ENCODE results near the gene PAXIP1.

Gene PAXIP1

DNA sequence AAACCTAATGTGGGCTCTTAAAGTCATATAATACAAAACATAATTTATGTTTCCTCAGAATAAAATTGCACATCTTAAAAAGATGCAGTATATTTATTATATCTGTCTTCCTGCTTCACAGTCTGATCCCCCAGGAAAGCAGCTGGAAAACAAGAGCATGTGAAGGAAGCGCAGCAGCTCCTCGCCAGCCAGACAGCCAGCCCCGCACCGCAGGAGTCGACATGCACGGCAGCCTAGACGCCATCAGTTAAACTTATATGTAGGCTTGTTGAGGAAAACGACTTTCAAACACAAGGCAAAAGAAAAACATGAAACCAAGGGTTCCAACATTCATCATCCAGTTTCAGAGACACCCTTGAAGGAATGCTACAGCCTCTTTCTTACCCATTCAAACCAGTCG lies 59.0 kb downstream of the PAXIP1 start:
- TF ChIP-seq POLR2AphosphoS5 (IDR thresholded peaks at IDR 0.05; ENCODE audit: low read depth, low read length) (no peak), TAF1 (IDR thresholded peaks at IDR 0.05; ENCODE audit: borderline replicate concordance, insufficient read depth, low read length) (no peak), SIN3A (IDR thresholded peaks at IDR 0.05; ENCODE audit: borderline replicate concordance, insufficient read depth, low read length) (no peak), FOXP2 (optimal IDR thresholded peaks at IDR 0.05; ENCODE audit: borderline replicate concordance, extremely low read depth, extremely low read length, insufficient read depth) (no peak)
- TF ChIP-seq, protein P1, sequence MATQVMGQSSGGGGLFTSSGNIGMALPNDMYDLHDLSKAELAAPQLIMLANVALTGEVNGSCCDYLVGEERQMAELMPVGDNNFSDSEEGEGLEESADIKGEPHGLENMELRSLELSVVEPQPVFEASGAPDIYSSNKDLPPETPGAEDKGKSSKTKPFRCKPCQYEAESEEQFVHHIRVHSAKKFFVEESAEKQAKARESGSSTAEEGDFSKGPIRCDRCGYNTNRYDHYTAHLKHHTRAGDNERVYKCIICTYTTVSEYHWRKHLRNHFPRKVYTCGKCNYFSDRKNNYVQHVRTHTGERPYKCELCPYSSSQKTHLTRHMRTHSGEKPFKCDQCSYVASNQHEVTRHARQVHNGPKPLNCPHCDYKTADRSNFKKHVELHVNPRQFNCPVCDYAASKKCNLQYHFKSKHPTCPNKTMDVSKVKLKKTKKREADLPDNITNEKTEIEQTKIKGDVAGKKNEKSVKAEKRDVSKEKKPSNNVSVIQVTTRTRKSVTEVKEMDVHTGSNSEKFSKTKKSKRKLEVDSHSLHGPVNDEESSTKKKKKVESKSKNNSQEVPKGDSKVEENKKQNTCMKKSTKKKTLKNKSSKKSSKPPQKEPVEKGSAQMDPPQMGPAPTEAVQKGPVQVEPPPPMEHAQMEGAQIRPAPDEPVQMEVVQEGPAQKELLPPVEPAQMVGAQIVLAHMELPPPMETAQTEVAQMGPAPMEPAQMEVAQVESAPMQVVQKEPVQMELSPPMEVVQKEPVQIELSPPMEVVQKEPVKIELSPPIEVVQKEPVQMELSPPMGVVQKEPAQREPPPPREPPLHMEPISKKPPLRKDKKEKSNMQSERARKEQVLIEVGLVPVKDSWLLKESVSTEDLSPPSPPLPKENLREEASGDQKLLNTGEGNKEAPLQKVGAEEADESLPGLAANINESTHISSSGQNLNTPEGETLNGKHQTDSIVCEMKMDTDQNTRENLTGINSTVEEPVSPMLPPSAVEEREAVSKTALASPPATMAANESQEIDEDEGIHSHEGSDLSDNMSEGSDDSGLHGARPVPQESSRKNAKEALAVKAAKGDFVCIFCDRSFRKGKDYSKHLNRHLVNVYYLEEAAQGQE (IDR thresholded peaks at IDR 0.05; ENCODE audit: insufficient read depth in 1 of 2, low read depth in 2 of 2, low read length in 2 of 2), result no peak

DNA sequence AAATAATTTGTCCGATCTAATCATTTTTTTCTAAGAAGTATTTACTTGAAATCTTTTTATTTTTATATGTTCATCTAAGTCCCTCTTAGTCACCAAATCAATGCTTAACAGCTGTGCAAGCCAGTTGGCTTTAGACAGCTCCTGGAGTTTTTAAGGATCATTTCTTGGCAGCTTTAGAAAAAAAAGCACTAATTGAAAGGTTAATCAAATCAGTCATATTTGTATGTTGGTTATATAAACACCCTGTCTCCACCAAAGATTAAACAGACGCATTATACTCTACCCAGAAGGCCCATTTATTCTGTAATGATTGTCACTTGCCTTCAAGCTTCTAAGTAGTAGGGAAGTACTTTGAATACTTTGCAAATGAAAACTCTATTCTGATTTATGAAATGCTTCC lies 60.2 kb downstream of the PAXIP1 start:
- TF ChIP-seq, protein P1 (IDR thresholded peaks at IDR 0.05; ENCODE audit: insufficient read depth in 1 of 2, low read depth in 2 of 2, low read length in 2 of 2), result no peak
- TF ChIP-seq TAF1 (IDR thresholded peaks at IDR 0.05; ENCODE audit: borderline replicate concordance, insufficient read depth, low read length), result no peak

DNA sequence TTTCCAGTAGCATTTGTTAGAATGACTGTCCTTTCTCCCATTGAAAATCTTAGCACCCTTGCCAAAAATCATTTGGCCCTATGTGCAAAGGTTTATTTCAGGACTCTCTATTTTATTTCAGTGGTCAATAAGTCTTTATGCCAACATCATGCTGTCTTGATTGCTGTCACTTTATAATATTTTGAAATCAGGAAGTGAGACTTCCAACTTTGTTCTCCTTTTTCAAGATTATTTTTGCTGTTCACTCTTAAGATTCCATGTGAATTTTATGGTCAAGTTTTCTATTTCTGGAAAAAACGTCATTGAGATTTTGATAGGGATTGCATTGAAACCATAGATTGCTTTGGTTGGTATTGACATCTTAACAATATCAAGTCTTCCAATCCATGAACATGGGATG lies 65.1 kb downstream of the PAXIP1 start:
- TF ChIP-seq POLR2AphosphoS5 (IDR thresholded peaks at IDR 0.05; ENCODE audit: low read depth, low read length), result no peak
- TF ChIP-seq, protein P1 (IDR thresholded peaks at IDR 0.05; ENCODE audit: insufficient read depth in 1 of 2, low read depth in 2 of 2, low read length in 2 of 2), result no peak
- no peak for TF ChIP-seq TAF1 (IDR thresholded peaks at IDR 0.05; ENCODE audit: borderline replicate concordance, insufficient read depth, low read length)
- TF ChIP-seq FOXP2 (optimal IDR thresholded peaks at IDR 0.05; ENCODE audit: borderline replicate concordance, extremely low read depth, extremely low read length, insufficient read depth), result no peak
- no peak for TF ChIP-seq SIN3A (IDR thresholded peaks at IDR 0.05; ENCODE audit: borderline replicate concordance, insufficient read depth, low read length)

DNA sequence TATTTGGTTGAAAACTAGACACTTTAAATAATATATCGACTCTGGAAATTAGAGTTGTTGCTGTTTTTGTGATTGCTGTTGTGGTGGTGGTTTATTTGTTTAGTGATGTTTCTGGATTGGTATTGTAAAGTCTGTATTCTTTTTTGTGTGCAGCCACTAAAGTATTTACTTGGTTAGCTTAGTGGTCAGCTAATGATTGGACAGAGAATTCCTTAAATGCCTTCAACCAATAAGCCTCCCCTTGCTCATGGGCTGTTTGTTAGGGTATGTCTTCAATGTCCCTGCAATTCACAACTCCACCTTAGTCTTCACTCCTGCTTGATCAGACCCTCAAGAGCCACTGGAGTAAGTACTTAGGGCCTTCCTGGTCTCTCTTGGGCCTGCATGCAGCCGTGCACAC lies 71.0 kb downstream of the PAXIP1 start:
- TF ChIP-seq TAF1 (IDR thresholded peaks at IDR 0.05; ENCODE audit: borderline replicate concordance, insufficient read depth, low read length) (no peak), POLR2AphosphoS5 (IDR thresholded peaks at IDR 0.05; ENCODE audit: low read depth, low read length) (no peak), FOXP2 (optimal IDR thresholded peaks at IDR 0.05; ENCODE audit: borderline replicate concordance, extremely low read depth, extremely low read length, insufficient read depth) (no peak), SIN3A (IDR thresholded peaks at IDR 0.05; ENCODE audit: borderline replicate concordance, insufficient read depth, low read length) (no peak)
- TF ChIP-seq, protein P1 (IDR thresholded peaks at IDR 0.05; ENCODE audit: insufficient read depth in 1 of 2, low read depth in 2 of 2, low read length in 2 of 2), result no peak

DNA sequence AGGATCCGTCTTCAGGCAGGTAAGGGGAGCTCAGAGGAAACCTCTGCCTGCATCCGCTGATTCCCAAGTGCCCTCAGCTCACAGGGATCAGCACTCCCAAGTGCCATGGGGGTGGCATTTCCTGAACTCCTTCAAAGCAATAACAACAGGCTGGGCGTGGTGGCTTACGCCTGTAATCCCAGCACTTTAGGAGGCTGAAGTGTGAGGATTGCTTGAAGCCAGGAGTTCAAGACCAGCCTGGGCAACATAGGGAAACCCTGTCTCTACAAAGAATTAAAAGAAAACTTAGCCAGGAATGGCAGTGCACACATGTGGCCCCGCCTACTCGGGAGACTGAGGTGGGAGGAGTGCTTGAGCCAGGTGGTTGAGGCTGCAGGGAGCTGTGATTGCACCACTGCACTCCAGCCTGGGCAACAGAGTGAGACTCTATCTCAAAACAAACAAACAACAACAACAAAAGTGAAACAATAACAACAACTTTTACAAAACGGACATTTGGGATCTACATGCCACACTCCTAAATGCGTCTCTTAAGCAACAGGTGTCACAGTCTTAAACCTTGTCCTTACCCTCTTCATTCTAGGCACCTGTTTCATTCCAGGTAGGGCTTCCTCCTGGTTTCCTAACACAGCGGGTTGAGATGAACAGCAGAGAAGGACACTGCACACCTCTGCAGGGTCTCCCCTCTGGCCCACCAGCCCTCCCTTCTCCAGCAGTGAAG lies 73.8 kb downstream of the PAXIP1 start:
- TF ChIP-seq, protein P1 (IDR thresholded peaks at IDR 0.05; ENCODE audit: insufficient read depth in 1 of 2, low read depth in 2 of 2, low read length in 2 of 2), result no peak
- no peak for TF ChIP-seq TAF1 (IDR thresholded peaks at IDR 0.05; ENCODE audit: borderline replicate concordance, insufficient read depth, low read length)

Data from PFSK-1 (cell line).